Endometrium (tissue), 2 donors: ENCODE results near the gene COX4I2.
"Not testable (repeated sequence)": the region's sequence is repeated elsewhere in the genome, so short reads cannot be mapped to it uniquely, and the experiment has no call there.

Experiments used
- FAIRE-seq: peaks from 2 replicates; lab custom pipeline; 2012; peaks lifted over from hg19 to GRCh38; lab: Jason Lieb, UNC
- donor health status: control.
- donor health status: control.

Gene COX4I2

GRCh38 chr20:31607640-31608250, 30.0 kb upstream of the COX4I2 start:
- no peak for FAIRE-seq

GRCh38 chr20:31608251-31608945, 29.3 kb upstream of the COX4I2 start:
- no peak for FAIRE-seq

- FAIRE-seq, result not testable (repeated sequence)
These were observed 25.5 kb upstream of the COX4I2 start for GRCh38 chr20:31612271-31612640.

GRCh38 chr20:31615416-31615815, 22.3 kb upstream of the COX4I2 start:
- no peak for FAIRE-seq

- FAIRE-seq, result no peak
These were observed 20.1 kb upstream of the COX4I2 start for GRCh38 chr20:31617432-31618104.

GRCh38 chr20:31620246-31620645, 17.5 kb upstream of the COX4I2 start:
- FAIRE-seq, result no peak

GRCh38 chr20:31623123-31623505, 14.6 kb upstream of the COX4I2 start:
- FAIRE-seq, result not testable (repeated sequence)

- FAIRE-seq, result not testable (repeated sequence)
These were observed 11.2 kb upstream of the COX4I2 start for GRCh38 chr20:31626534-31626933.

GRCh38 chr20:31628057-31628456, 9.7 kb upstream of the COX4I2 start:
- not testable (repeated sequence) for FAIRE-seq

GRCh38 chr20:31630187-31630790, 7.4 kb upstream of the COX4I2 start:
- no peak for FAIRE-seq

GRCh38 chr20:31632548-31633338, 5.0 kb upstream of the COX4I2 start:
- no peak for FAIRE-seq

- no peak for FAIRE-seq
These were observed 4.3 kb upstream of the COX4I2 start for GRCh38 chr20:31633339-31633914.

GRCh38 chr20:31638317-31638716, 605 bp downstream of the COX4I2 start:
- no peak for FAIRE-seq

GRCh38 chr20:31638816-31639215, 1.1 kb downstream of the COX4I2 start:
- FAIRE-seq, result no peak

- FAIRE-seq, result no peak
These were observed 2.5 kb downstream of the COX4I2 start for GRCh38 chr20:31640259-31640658.

- FAIRE-seq, result no peak
These were observed 3.7 kb downstream of the COX4I2 start for GRCh38 chr20:31641391-31641790.

GRCh38 chr20:31642837-31643236, 5.1 kb downstream of the COX4I2 start:
- FAIRE-seq, result no peak

- FAIRE-seq, result no peak
These were observed 5.8 kb downstream of the COX4I2 start for GRCh38 chr20:31643522-31643921.

GRCh38 chr20:31644701-31645100, 7.0 kb downstream of the COX4I2 start:
- no peak for FAIRE-seq

- FAIRE-seq, result not testable (repeated sequence)
These were observed 10.4 kb downstream of the COX4I2 start for GRCh38 chr20:31648104-31648503.

- no peak for FAIRE-seq
These were observed 15.2 kb downstream of the COX4I2 start for GRCh38 chr20:31652917-31653396.

GRCh38 chr20:31653561-31653960, 15.8 kb downstream of the COX4I2 start:
- FAIRE-seq, result no peak
